Measurements from ENCODE around the gene BOLL.
"Not testable (repeated sequence)": the region's sequence is repeated elsewhere in the genome, so short reads cannot be mapped to it uniquely, and the experiment has no call there.

Gene BOLL

DNA sequence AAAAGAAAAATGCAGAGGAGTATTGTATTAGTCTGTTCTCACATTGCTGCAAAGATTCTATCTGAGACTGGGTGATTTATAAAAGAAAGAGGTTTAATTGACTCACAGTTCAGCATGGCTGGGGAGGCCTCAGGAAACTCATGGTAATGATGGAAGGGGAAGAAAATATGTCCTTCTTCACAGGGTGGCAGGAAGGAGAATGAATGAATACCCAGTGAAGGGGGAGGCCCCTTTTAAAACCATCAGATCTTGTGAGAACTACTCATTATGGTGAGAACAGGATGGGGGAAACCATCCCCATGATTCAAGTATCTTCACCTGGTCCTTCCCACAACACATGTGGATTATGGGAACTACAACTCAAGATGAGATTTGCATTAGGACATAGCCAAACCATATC, 10.2 kb upstream of the BOLL start:
- DNase-seq: no peak

DNA sequence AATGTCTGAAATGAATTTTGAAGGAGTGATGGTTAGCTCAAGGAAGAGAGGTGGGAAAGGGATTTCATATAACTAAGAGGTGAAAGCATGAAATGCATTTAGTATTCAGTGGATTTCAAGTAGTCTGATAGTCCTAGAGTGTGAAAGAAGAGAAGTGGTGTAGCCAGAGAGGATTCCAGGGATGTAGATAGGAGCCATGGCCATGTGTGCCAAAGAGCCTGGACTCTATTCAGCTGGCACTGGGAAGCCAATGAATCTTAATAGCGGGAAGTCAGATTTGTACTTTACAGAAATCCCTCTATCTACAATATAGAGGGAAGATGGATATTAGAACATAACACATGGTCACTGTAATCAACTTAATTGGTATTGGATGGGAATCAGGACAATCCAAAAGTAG, 8.3 kb upstream of the BOLL start:
- no peak for DNase-seq

DNA sequence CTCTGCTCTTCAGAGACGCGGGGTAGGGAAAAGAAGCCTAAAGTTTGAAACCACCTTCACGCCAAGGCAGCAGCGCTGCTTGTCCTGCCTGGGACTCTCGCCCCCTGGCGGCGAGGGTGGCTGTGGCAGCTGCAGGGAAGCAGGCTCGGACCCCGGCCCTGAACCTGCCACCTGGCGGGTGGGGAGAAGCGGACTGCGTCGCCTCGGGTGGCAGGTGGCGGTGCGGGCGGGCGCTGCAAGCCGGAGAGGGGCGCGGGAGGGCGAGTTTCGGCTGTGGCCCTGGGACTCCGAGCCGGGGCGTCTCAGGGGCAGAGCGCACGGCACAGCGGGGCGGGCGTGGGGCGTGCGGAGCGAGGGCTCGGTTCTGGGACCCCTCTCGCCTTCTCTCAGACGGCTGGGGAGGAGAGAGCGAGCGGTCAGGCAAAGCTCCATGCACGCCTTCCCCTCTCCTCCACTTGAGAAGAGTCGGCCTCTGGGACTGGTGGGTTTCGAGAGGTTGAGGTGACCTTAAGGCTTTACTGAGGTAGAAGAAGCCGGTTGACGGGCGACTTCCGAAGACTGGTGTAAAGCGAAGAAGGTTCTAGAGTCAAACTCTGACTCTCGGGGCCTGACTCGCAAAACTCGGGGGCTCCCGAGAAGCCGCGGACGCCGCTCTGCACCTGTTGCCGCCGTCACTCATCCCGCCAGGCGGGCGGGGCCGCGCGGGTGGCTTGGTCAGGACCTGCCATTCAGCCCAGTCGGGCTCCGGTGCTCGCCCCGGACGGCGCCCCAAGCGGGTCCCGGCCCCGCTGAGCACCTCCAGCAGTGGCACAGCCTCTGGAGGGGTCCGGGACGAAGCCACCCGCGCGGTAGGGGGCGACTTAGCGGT, 1.1 kb upstream of the BOLL start:
- DNase-seq: peak; percentile 30

DNA sequence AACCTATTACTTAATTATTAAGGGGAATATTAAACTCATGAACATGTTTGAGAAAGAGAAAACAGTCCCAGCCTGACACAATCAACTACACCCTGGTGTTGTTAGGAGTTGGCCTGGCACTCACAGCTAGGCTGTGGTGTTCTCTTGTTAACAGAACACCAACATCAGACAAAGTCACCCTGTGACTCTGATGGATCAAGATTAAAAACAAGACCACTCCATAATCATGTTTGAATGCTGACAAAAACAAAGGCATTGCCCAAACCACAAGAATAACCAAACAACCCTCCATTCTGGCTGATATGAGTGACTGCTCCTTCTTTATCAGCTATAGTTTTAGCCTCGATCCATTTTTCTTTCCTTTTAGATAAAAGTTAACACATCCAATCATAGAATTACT, 3.0 kb downstream of the BOLL start:
- DNase-seq: no peak

DNA sequence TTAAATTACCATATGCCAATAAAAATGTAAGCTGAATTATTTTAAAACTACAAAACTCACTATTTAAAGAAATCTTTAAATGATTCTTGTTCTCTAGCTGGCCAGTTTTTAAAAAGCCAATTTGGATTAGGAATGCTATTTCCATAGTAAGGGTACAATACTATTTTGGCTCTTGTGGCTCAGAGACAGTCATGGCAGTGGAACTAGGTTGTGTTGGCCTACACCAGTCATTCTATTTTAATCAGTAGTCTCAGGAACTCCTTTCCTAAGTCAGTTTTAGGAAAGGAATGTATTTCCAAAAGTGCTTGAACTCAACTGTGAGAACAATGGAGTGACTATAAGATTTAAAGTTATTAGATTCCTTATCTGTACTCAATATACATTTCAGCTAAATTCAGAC, 5.9 kb downstream of the BOLL start:
- DNase-seq: no peak

DNA sequence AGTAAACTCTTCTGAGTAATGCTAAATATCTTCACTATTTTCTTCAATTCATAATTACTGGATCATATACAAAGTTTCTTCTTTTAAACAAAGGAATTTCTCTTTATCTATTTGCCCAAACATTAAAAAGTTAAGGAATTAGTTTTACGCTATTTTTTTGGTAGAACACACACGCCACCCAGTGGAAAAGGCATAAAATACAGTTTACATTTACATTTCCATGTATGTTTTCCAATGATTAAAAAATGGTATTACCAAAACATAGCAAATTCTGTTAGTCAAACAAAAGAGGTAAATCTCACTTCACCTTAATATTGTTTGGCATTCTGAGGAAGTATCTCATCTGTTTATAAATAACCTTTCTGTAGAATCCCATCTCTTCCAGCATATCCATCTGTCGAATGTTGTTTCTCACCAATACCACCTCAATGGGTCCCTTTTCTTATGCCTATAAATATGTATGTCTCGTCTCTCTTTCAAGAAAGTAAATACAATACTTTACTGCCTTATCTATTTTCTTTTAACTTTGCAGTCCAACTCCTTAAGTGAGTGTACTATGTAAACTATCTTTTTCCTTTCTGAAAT, 7.2 kb downstream of the BOLL start:
- DNase-seq: no peak

DNA sequence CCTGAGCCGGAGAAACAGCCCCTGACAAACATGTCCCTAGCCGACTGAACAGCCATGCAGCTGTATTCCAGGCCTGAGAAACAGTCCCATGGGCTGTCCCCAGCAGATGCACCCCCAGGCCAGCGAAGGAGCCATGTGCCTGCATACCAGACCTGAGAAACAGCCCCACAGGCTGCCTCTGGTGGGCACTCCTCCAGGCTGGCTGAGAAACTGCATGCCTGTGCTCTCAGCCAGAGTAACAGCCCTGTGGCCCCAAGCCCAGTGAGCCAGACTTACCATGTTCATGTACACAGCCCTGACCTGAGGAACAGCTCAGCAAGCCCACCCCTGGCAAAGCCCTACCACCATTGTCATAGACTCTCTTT, 24.8 kb downstream of the BOLL start:
- DNase-seq: no peak

DNA sequence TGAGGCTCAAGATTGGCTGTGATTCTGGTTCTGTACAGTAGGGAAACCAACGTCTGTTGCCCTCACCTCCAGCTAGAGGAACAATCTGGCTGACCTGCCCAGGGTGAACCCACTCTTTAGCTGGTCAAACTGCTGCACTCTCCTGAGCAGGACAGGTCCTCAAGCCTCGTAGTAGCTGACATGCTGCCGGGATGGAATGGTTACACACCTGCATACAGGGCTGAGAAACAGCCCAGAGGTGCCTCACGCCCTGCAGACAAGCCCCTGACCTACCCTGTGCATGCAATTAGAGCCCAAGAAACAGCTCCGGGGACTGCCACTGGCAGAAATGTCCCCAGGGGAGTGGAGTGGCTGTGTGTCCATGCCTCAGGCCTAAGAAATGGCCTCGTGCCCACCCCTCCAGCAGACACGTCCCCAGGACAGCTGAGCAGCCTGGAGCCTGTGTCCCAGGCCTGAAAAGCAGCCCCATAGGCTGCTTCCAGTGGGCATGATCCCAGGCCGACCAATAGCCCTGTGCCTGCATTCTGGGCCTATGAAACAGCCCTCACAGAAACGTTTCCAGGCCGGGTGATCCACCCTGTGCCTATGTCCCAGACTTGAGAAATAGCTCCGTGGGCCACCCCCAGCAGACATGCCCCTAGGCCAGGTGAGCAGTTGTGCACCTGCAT, 25.4 kb downstream of the BOLL start:
- no peak for DNase-seq

DNA sequence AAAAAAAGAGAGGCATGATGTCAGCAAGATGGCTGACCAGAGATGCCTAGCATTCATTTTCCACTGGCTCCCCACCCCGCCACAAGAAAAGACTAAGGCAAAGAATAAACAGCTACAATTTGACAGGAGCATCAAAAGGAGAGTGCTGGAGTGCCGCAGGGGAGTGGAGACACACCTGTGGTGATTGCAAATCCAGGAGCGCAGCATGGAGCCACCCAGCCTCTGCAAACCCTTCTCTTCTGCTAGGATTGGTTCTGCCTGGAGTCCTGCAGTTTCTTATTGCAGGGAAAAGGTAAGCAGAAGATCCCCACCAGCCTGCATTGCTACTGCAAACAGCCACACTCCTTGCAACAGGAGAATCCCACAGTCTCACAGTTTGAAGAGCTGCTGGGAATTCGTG, 26.1 kb downstream of the BOLL start:
- DNase-seq: no peak

DNA sequence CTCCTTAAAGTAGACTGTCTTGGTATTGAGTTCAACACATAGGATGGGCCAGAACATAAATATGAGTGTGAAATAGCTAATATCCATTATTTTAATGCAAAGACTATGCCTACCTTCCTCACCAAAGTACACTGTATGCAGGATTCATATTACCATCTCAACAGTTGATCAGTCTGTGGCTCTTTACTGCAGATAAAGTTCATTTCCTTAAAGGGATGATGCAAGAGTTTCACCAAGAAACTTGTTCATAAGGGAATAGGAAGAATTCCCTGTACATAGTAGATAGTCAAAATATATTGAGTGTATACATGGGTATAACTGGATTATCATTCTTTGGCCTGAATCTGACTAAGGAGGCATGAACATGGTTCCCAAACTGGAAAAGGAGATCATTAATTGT, 44.9 kb downstream of the BOLL start:
- DNase-seq: no peak

DNA sequence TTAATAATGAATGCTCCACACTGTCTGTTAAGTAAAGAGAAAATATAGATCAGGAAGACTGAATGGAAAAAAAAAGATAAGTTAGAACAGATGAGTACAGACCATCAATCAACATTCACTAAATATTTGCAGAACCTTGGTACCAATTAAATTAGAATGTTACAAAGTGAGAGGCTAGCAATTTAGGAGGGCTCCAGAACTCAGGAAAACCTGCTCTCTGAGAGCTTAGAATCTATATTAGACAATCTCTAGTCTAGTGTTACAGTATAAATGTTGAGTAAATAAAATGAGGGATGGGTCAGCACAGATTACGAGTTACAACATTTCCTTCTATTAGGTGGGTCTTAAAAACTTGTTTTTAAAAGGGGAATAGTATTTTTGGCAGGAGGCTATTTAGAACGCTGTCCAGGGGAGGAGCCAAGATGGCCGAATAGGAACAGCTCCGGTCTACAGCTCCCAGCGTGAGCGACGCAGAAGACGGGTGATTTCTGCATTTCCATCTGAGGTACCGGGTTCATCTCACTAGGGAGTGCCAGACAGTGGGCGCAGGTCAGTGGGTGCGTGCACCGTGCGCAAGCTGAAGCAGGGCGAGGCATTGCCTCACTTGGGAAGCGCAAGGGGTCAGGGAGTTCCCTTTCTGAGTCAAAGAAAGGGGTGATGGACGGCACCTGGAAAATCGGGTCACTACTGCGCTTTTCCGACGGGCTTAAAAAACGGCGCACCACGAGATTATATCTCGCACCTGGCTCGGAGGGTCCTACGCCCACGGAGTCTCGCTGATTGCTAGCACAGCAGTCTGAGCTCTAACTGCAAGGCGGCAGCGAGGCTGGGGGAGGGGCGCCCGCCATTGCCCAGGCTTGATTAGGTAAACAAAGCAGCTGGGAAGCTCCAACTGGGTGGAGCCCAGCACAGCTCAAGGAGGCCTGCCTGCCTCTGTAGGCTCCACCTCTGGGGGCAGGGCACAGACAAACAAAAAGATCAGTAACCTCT, 56.3 kb downstream of the BOLL start:
- not testable (repeated sequence) for DNase-seq

DNA sequence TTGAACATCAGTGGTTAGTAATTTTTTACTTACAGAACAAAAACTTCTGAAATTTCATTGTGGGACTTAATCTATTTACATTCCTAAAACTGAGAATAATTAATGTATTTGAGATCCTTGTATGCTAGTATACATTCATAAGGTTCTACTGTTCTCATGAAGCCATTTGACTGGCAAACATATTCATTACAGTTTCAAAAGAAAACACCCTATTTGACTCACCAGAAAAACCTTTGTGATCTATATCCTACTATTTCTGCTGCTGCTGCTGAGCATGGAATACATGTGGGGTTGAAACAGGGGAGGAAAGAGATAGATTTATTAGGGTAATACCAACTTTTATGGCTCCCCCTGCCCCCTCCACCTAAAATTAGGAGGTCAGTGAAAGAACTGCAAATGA, 58.1 kb downstream of the BOLL start:
- no peak for DNase-seq

DNA sequence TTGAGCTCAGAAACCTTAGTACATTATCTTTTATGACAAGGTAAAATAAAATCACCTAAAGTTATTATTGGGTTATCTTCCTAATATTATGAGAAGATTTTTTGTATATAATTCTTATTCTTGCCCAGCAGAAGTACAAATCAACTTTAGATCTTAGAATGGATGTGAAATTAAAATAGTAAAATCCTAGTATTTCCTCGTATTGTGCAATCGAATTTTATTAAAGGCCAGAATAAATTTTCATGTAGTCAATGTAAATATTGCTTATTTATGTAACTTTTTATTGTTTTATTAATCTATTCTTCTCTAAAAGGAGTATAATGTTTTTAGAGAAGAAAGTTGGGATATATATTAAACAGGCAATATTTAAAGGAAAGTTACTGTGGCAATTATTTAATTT, 67.3 kb downstream of the BOLL start:
- no peak for DNase-seq

DNA sequence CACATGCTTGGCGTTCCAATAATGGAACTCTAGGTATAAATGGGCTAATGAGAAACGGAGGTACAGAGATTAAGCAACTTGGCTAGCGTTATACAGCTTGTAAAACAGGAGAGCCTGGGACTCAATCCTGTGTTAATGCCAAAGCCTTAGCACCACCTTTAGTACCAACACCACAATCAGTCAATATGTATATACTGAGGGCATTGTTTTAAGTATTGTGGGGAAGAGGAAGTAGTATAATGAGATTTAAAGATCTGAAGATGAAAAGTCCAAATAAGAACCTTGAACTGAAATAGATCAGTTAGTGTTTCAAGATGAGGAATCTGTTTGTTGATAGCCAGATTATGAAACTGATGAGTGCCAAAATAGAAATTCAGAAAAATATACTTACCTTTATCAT, 71.8 kb downstream of the BOLL start:
- no peak for DNase-seq

DNA sequence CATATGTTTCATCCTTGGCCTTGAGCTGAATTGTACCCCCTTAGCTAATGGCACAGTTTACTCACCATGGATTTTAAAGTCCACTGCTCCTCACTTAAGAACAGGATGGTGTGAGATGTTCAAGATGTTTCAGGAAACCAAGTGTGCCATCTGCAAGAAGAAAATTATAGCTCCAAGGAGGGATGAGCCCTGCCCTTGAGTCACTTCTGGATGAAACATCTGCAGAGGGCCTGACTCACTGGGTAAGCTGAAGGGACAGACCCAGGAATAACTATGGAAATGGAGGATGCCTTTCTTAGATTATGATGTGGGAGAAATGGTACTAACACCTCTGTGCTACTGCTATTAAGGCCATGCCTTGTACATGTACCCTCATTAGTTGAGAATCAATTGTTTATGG, 73.5 kb downstream of the BOLL start:
- DNase-seq: no peak

DNA sequence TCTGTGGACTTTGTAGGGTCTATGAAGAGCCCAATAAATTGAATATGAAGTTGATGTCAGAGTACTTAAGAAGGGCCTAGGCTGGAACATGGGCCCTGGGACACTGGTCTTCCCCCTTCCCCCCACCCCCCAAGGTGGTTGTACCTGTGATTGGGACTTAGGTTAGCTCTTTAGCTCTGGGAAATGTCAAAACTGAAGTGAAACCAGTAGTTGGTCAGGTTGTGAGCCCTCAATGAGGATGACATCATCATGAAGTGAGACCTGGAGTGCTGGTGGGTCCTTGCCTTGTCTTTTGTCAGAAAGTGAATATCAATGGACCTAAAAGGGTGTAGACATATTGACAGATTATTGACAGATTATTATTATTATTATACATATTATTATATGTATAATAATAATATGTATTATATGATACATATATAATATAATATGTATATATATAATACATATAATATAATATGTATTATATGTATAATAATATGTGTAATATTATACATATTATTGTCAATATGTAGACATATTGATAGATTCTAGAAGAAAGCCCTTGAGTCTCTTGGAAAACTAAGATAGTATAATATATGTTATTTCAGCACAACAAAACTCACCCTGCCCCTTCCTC, 74.6 kb downstream of the BOLL start:
- DNase-seq: no peak

DNA sequence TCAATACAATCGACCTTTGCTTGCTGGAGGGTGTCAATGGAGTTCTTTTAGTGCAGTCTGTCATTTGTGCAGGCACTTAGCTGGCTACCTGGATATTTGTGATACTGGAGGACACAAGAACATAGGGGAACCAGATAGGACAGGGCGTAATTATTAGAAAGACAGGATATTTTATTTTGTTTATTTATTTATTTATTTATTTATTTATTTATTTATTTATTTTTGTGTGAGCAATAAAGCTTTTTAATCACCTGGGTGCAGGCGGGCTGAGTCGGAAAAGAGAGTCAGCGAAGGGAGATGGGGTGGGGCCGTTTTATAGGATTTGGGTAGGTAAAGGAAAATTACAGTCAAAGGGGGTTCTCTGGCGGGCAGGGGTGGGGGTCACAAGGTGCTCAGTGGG, 76.0 kb downstream of the BOLL start:
- not testable (repeated sequence) for DNase-seq

DNA sequence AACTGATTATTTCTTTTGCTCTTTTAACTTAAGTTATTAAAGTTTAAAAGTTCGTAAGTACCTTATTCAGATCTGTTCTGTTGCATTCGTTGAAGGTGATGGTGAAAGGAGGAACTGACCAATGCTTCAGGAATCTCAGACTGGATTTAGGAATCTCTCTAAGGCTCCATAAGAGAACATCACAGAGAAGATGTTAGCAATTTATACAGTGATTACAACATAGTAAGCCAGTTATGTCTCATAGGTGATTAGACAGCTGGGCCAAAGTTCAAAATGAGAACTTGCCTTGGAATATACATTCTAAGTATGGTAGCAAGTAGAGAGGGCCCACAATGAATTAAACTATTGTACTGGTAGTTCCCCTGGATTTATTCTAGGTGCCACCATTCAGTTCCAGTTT, 76.8 kb downstream of the BOLL start:
- no peak for DNase-seq

DNA sequence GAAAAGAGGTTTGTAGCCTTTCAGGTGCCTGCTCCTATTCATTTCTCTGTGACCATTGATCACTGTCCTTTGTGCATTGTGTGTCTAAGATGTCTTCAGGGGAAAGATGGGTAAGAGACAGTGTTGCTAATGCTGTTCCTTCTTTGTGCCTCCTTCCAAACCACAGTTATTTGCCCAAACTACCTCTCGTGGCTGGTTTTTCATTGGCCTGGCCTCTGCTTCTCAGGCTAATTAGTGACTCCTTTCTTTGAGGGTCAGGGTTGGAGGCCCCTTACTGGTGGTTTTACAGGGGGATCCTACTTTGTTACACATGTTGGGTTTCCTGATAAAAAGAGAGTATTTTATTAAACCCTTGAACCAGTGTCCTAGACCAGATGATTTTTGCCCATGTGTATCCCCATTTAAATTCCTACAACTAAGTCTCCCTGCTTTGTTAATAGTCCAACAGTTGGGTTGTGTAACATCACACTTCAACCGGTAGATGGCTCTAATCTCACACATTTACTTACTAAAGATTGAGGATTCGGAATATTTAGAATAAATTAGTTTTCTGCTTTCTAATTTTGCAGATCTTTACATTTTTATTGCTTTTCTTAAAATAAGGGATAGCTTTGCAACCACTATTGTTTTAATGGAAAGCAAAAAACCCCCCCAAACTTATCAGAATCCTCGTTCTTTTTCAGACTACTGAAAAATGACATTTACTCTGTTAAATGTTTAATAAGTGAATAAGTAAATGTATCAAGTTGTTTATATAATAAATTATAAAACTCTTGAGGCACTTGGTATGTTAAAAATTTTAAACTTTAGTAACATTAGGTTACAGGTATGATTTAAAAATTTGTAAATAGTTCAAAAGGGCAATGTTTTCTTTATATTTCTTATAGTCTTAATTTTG, 77.6 kb downstream of the BOLL start:
- no peak for DNase-seq

DNA sequence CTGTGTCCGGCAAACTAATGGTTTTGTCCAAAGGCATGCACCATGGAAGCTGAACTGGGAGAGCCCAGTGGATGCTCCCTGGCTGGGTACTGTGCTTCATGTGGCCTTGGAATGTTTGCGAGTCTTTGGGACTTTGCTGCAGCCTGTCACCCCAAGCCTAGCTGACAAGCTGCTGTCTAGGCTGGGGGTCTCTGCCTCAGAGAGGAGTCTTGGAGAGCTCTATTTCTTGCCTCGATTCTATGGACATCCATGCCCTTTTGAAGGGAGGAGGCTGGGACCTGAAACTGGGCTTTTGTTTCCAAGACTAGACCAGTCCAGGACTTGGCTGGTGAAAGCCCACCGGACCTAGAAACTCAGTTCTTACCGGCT, 78.3 kb downstream of the BOLL start:
- DNase-seq: no peak
